ENCODE results near the gene DNMT1.
A peak's percentile ranks its signal among the peaks of the same experiment; 100 is the strongest.
"Not testable (repeated sequence)": the region's sequence is repeated elsewhere in the genome, so short reads cannot be mapped to it uniquely, and the experiment has no call there.

DNMT1 gene

GRCh38 chr19:10194500-10195198 is at the start of gene DNMT1:
TSS of gene DNMT1 (minus strand) at chr19:10194953. CDS start at chr19:10194899, 54 bp downstream.
- DNase-seq (ENCODE audit: extremely low spot score), result peak; percentile 100
- CTCF ChIA-PET, result interaction anchor here (0.8 to 2.8 kb wide), 5 partner anchors 32 to 194 kb away, joined by 3 to 9 read pairs (median 6); partner anchors contain the start of gene MRPL4
- POLR2A ChIA-PET, result interaction anchor here (0.6 kb wide), 2 partner anchors 25 to 28 kb away, joined by 4 to 7 read pairs; no protein-coding TSS in a partner anchor
- TF ChIP-seq CTCF (IDR thresholded peaks at IDR 0.05; ENCODE audit: control extremely low read depth, extremely low read depth, low read depth, missing control alignments), result no peak

GRCh38 chr19:10243606-10244005 is 48.9 kb upstream of the DNMT1 start:
- TF ChIP-seq CTCF (IDR thresholded peaks at IDR 0.05; ENCODE audit: control extremely low read depth, extremely low read depth, low read depth, missing control alignments), result no peak
- ChIA-PET POLR2A (interaction anchor here (0.7 kb wide), 1 partner anchor 22 kb away, joined by 4 read pairs; no protein-coding TSS in a partner anchor), CTCF (interaction anchor here (2.8 to 4.8 kb wide), 2 partner anchors 15 kb away, joined by 13 to 20 read pairs; no protein-coding TSS in a partner anchor)
- no peak for DNase-seq (ENCODE audit: extremely low spot score)

GRCh38 chr19:10241826-10242449 is 47.2 kb upstream of the DNMT1 start:
- CTCF ChIA-PET, result interaction anchor here (1.5 to 4.8 kb wide), 4 partner anchors 8 to 147 kb away, joined by 4 to 20 read pairs (median 12); no protein-coding TSS in a partner anchor
- POLR2A ChIA-PET, result interaction anchor here (0.6 kb wide), 1 partner anchor 28 kb away, joined by 3 read pairs; no protein-coding TSS in a partner anchor
- DNase-seq (ENCODE audit: extremely low spot score), result not testable (repeated sequence)

GRCh38 chr19:10238172-10238783 is 43.5 kb upstream of the DNMT1 start:
- CTCF ChIA-PET, result interaction anchor here (0.9 to 2.2 kb wide), 7 partner anchors 9 to 307 kb away, joined by 3 to 16 read pairs (median 6); no protein-coding TSS in a partner anchor
- no peak for DNase-seq (ENCODE audit: extremely low spot score)
- POLR2A ChIA-PET, result interaction anchor here (0.6 to 0.7 kb wide), 2 partner anchors 16 to 34 kb away, joined by 3 to 4 read pairs; no protein-coding TSS in a partner anchor

GRCh38 chr19:10237702-10238101 is 42.9 kb upstream of the DNMT1 start:
- TF ChIP-seq CTCF (IDR thresholded peaks at IDR 0.05; ENCODE audit: control extremely low read depth, extremely low read depth, low read depth, missing control alignments), result no peak
- CTCF ChIA-PET, result interaction anchor here (0.9 to 2.2 kb wide), 7 partner anchors 9 to 307 kb away, joined by 3 to 16 read pairs (median 6); no protein-coding TSS in a partner anchor
- DNase-seq (ENCODE audit: extremely low spot score), result no peak
- POLR2A ChIA-PET, result no interaction called here

More at GRCh38 chr19:10238172-10238783, 43.5 kb upstream of the DNMT1 start:
- TF ChIP-seq CTCF (IDR thresholded peaks at IDR 0.05; ENCODE audit: control extremely low read depth, extremely low read depth, low read depth, missing control alignments), result no peak

- POLR2A ChIA-PET; DNase-seq (ENCODE audit: extremely low spot score): not testable (repeated sequence)
- CTCF ChIA-PET, result interaction anchor here (1.0 to 2.5 kb wide), 8 partner anchors 8 to 168 kb away, joined by 3 to 25 read pairs (median 5); partner anchors contain the start of gene CDC37
These were observed 40.7 kb upstream of the DNMT1 start for GRCh38 chr19:10235409-10235808.

- no peak for TF ChIP-seq CTCF (IDR thresholded peaks at IDR 0.05; ENCODE audit: control extremely low read depth, extremely low read depth, low read depth, missing control alignments)
- DNase-seq (ENCODE audit: extremely low spot score), result no peak
- ChIA-PET POLR2A (interaction anchor here (0.7 kb wide), 1 partner anchor 51 kb away, joined by 3 read pairs; the partner anchor contains the start of gene ICAM4), CTCF (interaction anchor here (1.3 to 2.5 kb wide), 6 partner anchors 9 to 168 kb away, joined by 4 to 25 read pairs (median 5); partner anchors contain the start of gene CDC37)
These were observed 40.2 kb upstream of the DNMT1 start for GRCh38 chr19:10235003-10235402.
